Globus pallidus (tissue), 1 donor: ENCODE data around the gene ZNF407.

Experiments used
- DNase-seq: peaks from one replicate; pipeline ENCODE4 v3.0.0-alpha.2; 2015; ENCODE audit warnings: low spot score

ZNF407 gene

DNA sequence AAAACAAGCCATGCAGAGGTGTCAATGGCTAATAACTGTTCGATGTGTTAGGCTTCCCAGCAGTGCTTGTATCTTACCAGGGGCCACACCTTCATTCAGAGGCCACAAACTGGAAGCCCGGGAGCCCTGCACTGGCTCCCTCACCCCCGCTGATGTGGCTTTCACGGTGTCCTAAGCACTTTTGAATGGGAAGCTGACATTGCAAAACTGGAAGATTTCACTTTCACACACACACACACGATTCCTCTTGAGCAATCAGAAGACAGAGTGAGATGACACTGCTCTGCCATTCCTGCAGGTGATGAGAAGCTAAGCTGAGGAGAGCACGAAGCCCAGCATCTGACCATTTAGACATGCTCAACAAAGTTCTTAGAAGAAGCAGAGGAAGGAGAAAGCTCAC is 8.6 kb upstream of the ZNF407 start:
- no peak for DNase-seq

DNA sequence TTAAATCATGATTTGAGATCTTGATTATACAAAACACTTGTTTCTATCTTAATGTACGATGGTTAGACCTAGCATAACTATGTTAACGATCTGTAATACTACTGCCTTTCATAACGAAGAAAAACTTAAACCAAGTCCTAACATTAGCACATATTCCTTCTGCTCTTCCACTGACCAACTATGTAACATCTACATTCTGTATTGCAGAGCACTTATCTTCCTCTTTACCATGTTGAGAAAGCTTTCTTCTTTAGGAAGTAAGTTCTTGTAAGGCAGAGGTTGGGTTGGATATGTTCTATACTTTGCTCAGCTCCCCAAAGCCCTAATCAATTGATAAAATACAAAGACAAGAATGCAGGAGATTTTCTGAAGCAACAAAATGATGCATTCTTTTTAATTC is 7.9 kb upstream of the ZNF407 start:
- no peak for DNase-seq

DNA sequence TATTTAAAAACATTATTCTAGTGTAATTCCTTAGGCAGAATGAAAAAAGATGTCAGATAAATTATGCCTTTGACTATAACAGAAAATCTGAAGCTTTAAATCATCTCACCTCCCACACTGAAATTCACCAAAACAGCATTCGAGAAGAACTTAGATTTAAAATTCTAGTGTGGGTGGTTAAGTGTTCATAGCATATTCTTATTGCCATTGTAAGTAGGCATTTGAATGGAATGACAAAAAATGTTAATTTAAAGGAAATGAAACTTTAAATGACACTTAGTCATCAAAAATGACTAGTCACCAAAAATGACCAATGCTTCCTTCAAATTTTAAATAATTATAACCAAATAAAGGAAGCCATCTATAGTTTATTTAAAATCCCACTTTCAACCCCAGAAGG is 7.0 kb upstream of the ZNF407 start:
- no peak for DNase-seq

DNA sequence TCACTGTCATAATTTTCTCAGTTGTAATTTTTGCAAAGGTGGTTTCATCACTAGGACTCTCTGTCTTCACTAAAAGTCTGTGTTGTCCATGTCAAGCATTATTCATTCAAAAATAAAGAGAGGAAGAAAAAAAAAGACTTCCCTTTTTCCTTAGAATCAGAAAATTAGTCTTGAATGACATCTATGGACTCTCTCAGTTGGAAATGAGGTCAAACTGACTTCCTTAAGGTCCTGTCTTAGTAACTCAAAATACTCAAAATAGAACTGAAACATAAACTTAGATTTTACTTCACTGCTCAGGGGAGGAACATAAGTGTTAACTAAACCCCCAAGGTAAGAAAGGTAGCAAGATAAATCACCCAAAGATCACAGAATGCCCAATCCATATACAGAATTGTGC is 2.2 kb upstream of the ZNF407 start:
- no peak for DNase-seq

DNA sequence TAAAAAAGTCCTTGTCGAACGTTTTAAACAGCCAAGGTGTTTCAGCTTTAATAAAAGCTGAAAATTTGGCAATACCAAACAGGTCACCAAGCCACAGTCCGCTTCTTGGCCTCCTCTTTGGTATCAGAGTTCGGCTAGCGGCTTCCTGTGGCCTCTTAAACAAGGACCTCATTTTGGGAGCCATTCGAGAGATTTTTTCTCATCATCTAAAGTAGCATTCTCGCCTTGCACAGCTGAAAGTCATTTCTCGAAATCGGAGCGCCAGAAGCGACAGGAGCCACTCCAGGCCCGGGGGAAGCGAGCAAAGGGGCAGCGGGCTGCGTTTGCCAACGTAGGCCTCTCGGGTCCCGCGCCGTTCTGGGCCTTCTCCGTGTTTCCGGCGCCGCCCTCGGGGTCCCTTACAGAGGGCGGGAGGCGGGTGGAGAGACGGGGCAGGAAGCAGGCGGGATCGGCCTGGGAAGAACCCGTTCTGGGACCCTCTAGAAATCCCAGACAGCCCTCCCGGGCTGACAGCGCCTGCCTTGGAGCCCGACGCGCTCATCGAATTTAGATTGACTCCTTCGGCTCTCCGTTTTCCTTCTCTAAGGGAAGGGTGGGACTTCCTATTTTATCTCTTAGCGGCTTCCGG is 522 bp upstream of the ZNF407 start:
- no peak for DNase-seq

DNA sequence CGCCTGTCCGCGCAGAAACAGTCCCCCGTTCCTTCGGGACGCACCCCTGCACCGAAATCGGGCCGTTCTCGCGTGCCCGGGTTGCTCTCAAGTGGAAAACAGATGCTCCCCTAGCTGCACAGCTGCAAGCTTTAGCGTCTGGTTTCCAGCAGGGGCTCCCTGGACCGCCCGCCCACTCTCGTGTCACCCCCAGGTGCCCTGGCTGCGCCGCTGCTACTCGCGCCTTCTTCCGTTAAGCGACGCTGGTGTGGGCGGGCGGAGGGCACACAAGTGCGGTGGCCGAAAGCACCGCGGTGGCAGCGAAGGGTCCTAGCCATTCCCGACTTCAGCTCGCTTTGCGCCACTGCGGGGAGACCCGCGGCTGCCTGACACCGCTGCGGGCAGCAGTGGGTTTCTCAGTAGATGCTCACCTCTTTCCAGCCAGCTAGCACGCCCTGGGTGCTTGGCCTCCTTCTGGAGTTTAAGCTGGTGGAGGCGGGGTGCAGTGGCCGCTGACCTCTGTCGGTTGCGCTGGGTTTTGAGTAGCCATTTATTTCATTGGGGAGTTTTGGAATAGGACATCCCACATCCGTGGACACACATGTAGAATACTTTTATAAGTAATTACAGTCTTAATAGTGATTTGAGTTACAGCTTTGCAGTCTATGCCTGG is 806 bp downstream of the ZNF407 start:
- peak; percentile 16 for DNase-seq

DNA sequence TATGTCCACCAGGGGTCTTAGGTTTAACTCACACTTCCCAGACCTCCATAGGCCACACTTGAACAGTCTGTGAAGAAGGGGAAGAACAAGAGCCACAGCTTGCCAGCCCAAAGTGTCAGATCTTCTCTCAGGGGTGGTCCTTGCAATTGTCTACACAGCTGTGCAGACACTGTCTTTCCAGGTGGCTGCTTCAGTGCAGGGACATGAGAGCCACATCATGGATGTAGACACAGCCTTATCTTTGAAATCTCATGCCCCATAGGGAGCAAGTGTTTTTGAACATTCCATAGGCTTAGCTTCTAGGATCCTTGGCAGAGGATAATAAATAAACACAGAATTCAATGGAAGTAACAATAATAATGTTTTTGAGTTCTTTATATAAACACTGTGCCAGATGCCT is 6.7 kb downstream of the ZNF407 start:
- no peak for DNase-seq

DNA sequence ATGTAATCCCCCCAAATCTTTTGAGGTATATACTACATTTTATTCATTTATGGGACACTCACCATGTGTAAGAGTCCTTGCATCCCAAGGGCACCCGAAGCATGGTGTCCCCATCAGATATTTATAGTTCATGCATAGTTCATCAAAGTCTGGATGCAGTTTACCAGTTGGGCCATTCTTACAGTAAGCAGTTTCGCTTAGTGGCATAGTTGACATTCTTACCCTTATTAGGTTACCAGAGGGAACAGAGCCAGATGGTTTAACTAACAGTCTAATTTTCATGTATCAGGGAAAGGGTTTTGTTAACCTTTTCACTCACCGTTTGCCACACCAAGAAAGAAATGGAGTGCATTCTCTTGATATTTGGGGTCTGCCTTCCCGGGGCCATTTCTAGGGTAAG is 7.1 kb downstream of the ZNF407 start:
- no peak for DNase-seq

DNA sequence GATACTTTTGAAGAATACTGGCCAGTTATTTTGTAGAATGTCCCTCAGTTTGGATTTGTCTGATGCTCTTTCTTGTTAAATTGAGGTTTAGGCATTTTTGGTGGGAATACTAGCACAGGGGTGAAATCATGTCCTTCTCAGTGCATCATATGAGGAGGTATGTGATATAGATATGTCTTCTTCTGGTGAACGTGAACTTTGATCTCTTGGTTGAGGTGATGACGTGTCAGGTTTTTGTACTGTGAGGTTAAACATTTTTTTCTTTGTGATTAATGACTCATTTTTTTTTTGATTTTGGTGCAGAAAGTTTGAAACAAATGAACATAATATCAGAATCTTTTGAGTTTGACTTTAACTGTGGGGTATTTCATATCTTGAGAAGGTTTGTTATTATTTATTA is 11.0 kb downstream of the ZNF407 start:
- no peak for DNase-seq

DNA sequence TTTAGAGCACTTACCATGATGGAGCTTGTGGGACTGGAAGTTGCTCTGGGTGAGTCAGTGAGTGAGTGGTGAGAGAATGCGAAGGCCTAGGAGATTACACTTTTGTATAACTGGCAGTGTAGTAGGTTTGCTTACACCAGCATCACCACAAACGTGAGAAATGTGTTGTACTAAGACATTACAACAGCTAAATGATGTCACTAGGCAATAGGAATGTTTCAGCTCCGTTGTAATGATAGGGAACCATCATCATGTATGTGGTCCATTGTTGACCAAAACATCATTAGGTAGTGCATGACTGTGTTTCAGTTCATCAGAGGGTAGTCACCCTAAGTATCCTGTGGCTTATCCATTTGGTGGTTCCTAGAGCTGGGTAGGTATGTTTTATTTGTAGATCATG is 11.9 kb downstream of the ZNF407 start:
- DNase-seq, result no peak

DNA sequence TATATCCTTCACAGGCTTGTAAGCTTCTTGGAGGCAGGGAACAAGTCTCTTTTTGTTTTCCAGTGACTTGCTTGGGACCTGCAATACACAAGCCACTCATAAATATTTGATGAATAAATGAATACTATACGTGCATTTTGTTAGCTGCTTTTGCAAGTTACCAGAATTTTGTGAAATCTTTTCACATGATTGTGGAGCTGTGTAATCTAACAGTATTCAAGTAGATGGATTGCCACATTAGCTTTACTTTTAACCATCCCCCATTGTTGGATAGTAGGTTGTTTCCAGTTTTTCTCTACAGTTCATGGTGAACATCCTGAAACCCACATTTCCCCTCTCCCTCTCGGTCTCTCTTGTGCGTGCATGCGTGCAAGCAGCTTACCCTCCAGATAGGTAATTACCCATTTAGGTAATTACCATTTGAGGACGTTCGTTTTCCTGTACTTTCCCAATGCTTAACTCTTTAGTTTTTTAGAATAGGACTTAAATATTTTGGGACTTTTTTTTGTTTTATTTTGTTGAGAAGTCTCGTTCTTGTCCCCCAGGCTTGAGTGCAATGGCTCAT is 12.5 kb downstream of the ZNF407 start:
- no peak for DNase-seq

DNA sequence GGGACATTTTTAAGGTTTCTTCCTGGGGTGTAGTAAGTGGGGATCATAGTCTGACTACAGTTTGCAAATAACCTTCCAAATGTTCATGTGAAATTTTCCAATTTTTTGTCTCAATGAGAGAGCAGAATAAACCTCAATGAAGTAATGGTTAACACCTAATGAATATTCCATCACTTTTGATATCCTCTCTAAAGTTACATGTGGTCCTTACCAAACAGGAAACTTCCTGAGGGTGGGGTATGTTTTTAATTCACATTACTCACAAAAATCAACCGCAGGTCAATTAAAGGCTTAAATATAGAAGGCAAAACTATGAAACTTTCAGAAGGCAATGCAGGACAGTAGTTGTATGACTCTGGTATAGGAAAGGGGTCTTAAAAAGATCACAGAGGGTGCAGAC is 13.2 kb downstream of the ZNF407 start:
- DNase-seq, result no peak

DNA sequence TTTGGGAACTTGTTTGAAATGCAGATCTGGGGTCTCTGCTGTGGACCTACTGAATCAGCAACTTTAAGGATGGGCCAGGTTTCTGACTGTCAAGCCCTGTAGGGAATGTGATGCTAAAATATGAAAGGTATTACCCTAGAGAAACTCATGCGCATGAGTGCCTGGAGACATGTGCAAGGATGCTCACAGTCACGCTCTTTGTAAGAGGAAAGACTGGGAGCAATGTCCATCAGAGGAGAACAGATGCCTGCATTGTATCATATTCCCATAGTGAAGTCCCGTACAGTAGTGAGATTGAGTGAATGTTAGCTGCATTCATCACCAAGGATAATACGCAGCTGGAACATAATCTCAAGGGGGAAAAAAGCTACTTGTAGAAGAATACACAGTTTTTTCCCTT is 14.1 kb downstream of the ZNF407 start:
- peak; percentile 69 for DNase-seq

DNA sequence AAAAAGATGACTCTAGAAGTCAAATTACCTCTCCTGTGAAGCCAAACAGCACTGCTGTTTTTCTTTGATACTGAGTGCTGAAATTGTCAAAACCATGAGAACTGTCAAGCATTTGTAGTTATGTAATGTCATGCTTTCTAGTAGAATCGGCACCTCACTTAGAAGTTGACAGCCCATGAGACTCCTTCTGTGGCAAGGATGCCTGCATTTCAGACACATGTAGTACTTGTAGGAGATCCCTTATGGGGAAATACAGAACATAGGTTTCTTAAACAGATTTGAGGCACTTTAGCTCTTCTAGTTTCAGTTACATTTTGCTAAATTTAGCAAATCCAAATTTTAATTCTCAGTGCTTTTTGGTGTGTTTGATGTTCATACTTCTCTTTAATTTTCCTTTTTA is 15.7 kb downstream of the ZNF407 start:
- no peak for DNase-seq

DNA sequence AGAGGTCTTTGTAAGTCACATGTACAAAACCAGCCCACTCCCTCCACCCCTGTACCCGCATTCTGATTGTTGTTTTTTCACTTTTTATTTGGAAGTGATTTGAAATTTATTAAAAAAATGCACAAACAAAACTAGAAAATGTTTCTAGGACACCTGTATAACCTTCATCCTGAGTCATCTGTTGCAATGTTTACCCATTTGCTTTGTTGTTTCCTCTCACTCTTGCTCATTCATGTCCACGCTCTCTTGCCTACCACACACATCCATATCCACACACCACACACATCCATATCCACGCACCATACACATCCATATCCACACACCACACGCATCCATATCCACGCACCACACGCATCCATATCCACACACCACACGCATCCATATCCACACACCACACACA is 18.8 kb downstream of the ZNF407 start:
- DNase-seq, result no peak

DNA sequence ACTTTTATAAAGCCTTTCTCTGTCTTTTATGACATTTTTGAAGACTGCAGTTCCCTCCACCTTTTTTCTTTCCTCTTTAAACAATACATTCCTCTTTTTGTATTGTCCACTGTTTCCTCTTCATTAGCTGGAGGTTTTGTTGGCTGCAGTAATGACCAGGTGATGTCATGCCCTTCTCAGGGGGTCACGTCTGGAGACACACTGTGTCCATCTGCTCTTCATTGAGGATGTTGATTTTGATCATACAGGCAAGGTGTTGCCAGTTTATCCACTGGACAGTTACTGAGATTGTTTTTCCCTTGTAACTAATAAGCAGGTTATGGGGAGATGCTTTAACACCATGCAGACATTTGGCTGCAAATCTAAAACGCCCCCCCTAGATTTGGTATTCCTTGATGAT is 19.8 kb downstream of the ZNF407 start:
- no peak for DNase-seq

DNA sequence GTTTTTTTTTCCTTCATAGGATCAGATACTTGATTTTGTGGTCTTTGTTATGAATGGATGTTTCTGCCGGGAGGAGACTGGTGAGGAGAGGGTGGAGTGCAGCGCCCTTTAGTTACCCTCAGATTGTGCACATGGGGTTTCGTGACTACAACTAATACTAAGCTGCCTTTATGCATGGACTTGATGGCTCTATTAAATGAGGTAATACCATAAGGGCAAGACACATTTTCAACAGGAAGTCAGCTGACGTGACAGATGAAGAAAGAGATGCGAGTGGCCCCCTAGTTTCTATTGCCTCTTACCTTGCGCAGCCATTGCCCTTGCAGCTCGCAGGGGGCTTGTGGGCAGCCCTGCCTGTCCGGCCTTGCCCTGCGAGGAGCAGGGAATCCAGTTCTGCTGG is 24.4 kb downstream of the ZNF407 start:
- no peak for DNase-seq

DNA sequence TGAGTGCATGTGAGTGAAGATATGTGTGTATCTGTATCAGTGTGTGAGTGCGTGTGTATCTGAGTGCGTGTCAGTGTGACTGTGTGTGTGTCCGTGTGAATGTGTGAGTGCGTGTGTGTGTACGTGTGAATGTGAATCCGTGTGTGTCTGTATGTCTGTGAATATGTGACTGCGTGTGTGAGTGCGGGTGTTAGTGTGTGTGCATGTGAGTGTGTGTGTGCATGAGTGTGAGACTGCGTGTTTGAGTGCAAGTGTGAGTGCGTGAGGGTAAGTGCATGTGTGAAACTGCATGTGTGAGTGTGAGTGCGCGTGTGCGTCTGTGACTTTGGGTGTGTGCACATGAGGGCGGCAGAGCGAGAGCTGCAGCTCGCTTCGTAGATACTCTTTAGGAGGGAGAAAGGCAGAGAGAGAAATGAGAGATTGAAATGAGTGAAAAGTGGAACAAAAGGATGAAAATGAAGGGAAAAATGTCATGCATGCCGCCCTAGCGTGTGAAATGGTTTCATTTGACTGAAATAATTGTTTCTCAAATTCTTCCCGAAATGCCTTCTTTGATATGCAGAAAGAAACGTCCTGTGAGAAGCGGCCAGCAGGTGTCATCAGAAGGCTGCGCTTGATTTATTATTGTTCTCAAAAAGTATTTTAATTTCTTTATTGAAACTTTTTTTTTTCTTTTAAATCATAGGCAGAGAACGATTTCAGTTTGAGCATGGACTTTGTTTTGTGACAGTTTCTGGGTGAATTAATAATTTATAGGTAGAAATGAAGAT is 25.6 kb downstream of the ZNF407 start:
- no peak for DNase-seq

DNA sequence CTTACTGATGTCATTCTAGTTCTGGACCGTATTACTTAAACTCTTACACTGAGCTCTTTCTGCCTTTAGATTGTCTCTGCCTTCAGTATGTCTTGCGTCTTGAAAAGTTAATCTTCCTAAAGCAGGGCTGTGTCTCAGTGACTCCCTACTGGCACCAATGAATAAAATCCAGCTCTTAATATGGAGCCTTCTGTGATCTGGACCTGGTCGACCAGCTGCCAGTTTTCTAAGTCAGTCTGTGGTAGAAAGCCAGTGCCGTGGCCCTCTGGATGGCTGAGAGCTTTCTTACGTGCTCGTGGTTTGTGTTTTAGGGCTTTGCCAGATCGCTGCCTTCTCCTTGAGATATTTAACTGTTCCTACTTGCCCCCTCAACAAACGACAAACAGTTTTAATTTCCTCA is 26.8 kb downstream of the ZNF407 start:
- DNase-seq, result no peak

DNA sequence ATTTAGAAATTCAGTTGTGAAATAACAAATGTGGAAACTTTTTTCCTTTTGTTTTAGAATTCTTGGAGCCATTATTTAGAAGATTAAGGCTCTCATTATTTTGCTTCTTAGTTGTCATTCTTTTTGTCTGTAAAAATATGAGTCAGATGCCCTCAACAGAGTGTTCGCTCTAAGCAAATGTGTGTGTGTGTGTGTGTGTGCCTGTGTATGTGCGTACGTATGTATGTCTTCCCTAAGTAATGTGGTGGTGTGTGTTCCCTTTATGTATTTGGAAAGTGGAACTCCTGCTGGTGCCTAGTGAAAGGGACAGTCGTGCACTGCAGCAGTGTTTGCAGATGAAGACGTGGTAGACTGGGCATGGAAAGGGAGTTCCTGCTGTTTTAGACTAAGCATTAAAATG is 27.5 kb downstream of the ZNF407 start:
- no peak for DNase-seq

DNA sequence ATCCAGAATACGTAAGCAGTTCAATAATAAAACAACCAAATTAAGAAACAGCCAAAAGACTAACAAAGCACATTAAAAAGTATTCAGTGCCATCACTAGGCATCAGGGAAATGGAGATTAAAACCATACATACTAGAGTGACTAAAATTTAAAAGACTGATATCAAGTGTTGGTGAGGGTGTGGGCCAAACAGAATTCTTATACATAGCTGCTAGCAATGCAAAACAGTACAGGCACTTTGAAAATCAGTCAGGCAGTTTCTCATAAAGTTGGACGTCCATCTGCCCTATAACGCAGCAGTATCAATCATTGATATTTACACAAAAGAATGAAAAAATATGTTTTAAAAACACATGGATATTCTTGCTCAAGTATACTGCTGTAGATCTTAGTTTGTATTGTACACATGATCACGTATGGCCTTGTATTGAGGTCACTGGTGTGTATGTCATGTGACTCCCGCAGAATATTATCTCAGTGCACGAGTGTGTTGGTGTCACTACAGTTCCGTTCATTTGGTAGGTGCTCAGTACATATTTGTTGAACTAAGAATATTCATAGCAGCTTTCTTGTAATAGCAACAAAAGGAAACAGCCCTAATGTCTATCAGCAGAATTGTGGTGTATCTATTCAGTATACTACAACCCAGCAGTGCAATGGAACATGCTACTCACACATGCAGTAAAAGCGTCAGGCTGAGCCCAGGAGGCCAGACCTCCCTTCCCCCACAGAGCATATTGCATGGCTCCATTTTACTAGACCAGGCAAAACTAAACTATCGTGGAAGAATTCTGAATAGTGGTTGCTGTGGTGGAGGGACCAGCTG is 28.6 kb downstream of the ZNF407 start:
- DNase-seq, result no peak

DNA sequence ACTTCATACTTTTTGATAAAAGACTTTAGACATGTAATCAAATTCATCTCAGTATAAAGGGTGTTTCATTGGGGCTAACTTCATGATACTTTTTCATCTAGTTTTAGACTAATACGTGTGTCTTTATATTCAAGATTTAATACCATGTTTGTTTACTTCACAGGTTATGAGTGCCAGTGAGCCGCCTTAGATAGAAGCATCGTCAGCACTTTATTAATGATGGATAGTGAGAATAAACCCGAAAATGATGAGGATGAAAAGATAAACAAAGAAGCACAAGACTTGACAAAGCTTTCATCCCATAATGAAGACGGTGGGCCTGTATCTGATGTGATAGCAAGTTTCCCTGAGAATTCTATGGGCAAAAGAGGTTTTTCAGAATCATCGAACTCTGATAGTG is 33.1 kb downstream of the ZNF407 start:
- no peak for DNase-seq
